HG03196 (cell line): Measurements from ENCODE around the gene ACMSD.

ENCODE experiments used
- ATAC-seq: cut with Tn5 transposase; IDR thresholded peaks from one replicate; pipeline ENCODE4 v1.9.1; 2021; ENCODE audit not compliant: unreplicated experiment

ACMSD gene

DNA sequence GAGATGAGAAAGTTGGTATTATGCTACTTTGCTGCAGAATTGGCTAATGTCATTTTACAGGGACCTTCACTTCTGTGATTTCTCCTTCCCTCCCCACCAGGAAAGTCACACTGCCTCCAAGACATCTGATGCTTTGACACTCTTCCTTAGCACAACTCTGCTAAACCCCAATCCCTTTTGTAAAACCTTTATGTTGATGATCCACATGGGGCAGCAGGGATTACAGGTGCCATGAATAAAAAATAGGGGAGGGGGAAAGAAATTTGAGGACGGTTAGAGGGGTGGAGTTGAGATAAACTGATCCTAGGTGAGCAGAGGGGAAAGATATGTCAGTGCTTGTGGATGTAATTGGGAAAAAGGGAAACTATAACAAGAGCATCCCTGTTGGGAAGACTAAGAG, 106.6 kb downstream of the ACMSD start:
- no peak for ATAC-seq

DNA sequence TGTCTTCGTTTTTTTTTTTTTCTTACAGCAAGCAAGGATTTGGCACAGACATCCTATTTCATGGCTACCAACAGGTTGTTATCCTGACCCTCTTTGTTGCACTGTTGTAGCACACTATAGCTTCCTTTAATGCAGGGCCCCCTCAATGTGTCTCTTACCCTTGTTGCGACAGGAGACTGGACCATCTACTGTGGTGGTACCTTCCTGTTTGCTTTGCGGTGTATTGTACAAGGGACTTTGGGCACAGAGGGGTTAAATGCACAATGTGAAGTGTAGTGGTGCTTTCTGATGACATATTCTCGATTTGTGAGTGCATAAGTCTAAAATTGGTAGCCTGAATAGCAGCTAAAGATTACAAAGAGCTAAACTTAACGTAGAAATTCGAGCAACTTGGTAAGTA, 107.7 kb downstream of the ACMSD start:
- ATAC-seq: no peak

DNA sequence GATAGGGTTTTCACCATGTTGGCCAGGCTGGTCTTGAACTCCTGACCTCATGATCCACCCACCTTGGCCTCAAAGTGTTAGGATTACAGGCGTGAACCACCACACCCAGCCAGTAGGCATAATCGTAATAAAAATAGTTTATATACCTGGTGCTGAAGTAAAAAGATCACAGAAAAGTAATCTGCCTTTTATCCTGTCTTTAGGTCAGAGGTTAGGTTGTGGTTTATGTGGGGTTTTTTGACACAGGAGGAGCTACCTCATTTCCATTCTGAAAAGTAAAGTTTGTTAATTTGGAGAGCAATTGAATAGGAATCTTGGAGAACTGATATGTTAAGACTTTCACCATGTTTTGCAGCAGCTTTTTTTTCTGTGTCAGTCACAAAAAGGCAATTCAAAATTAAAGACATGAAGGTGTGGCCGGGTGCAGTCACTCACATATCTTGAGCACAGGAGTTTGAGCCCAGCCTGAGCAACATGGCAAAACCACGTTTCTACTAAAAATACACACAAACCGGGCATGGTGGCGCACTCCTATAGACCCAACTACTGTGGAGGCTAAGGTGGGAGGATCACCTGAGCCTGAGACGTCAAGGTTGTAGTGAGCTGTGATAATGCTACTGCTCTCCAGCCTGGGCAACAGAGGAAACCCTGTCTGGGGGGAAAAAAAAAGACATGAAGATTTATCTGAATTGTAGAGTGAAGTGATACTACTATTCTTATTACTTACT, 111.7 kb downstream of the ACMSD start:
- no peak for ATAC-seq

DNA sequence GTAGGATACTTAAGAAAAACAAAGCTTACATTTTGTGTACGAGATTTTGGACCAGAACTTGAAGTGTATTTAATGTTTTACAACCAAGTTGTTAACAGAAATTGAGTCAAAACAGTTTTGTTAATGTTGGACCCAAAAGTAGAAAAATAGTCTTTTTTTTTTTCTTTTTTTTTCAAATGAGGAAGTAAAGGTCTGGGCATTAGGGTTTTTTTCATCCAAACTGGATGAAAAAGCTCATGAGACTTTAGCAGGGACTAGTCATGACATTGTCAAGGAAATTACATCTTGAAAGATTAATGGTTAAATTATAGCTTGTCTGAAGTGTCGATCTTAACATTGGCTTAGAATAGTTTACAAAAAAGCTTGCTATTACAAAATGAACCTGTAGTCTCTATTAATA, 112.5 kb downstream of the ACMSD start:
- ATAC-seq: no peak
